HG03571 (cell line): ENCODE results near the gene SAA1.

Source experiments
- ATAC-seq: cut with Tn5 transposase; IDR thresholded peaks from one replicate; pipeline ENCODE4 v1.9.1; 2021; ENCODE audit not compliant: unreplicated experiment

SAA1 gene

GRCh38 chr11:18308242-18308641 lies 42.2 kb downstream of the SAA1 start:
- no peak for ATAC-seq

- no peak for ATAC-seq
These were observed 43.6 kb downstream of the SAA1 start for GRCh38 chr11:18309691-18310090.

GRCh38 chr11:18310800-18311340 lies 44.8 kb downstream of the SAA1 start:
- no peak for ATAC-seq

GRCh38 chr11:18312012-18312411 lies 45.9 kb downstream of the SAA1 start:
- ATAC-seq, result no peak

GRCh38 chr11:18312663-18313420 lies 46.8 kb downstream of the SAA1 start:
- ATAC-seq, result no peak

- no peak for ATAC-seq
These were observed 48.1 kb downstream of the SAA1 start for GRCh38 chr11:18313965-18314763.

- ATAC-seq, result no peak
These were observed 48.9 kb downstream of the SAA1 start for GRCh38 chr11:18314784-18315523.

- no peak for ATAC-seq
These were observed 49.8 kb downstream of the SAA1 start for GRCh38 chr11:18315893-18316292.

GRCh38 chr11:18317551-18317950 lies 51.5 kb downstream of the SAA1 start:
- no peak for ATAC-seq
